NB4 (cell line): ENCODE results near the gene FAM162A.
"Not testable (repeated sequence)": the region's sequence is repeated elsewhere in the genome, so short reads cannot be mapped to it uniquely, and the experiment has no call there.

Source experiments
- DNase-seq: peaks from one replicate; pipeline ENCODE4 v3.0.0; 2010; ENCODE audit warnings: low read depth
- H3K4me3 ChIP-seq: one replicate; pipeline ENCODE4 v1.5.1; 2011; ENCODE audit warnings: mild to moderate bottlenecking, low read depth, low read length, moderate library complexity
- MYC ChIP-seq: IDR thresholded peaks from 2 replicates; pipeline ENCODE4 v1.6.1; 2011; ENCODE audit warnings: low read depth, low read length
- POLR2A ChIP-seq: IDR thresholded peaks from 2 replicates; pipeline ENCODE4 v1.6.1; 2011; ENCODE audit warnings: mild to moderate bottlenecking; ENCODE audit not compliant: insufficient read length; ENCODE audit errors: extremely low read depth
- TF ChIP-seq, protein P1 (sequence below): IDR thresholded peaks from one replicate; pipeline ENCODE4 v1.5.1; 2012; ENCODE audit warnings: low read depth, low read length
- TF ChIP-seq, protein P2 (sequence below): IDR thresholded peaks from 2 replicates; pipeline ENCODE4 v1.6.1; 2011; ENCODE audit warnings: low read depth, low read length

Gene FAM162A

DNA sequence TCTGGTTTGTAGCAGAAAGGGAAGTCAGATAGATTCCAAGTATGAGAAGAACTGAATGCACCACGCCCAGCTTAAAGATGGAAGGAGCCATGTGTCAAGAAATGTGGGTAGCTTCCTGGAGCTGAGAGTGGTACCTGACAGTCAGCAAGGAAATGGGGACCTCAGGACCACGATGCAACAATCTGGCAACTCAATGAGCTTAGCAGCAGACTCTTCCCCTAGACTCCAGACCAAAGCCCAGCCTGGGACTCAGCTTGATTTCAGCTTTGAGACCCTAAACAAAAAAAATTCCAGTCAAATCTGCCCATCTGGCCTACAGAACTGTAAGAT lies 25.3 kb upstream of the FAM162A start:
- TF ChIP-seq, protein P1, sequence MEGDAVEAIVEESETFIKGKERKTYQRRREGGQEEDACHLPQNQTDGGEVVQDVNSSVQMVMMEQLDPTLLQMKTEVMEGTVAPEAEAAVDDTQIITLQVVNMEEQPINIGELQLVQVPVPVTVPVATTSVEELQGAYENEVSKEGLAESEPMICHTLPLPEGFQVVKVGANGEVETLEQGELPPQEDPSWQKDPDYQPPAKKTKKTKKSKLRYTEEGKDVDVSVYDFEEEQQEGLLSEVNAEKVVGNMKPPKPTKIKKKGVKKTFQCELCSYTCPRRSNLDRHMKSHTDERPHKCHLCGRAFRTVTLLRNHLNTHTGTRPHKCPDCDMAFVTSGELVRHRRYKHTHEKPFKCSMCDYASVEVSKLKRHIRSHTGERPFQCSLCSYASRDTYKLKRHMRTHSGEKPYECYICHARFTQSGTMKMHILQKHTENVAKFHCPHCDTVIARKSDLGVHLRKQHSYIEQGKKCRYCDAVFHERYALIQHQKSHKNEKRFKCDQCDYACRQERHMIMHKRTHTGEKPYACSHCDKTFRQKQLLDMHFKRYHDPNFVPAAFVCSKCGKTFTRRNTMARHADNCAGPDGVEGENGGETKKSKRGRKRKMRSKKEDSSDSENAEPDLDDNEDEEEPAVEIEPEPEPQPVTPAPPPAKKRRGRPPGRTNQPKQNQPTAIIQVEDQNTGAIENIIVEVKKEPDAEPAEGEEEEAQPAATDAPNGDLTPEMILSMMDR = no peak
- TF ChIP-seq POLR2A = no peak
- TF ChIP-seq MYC = no peak
- TF ChIP-seq, protein P2, sequence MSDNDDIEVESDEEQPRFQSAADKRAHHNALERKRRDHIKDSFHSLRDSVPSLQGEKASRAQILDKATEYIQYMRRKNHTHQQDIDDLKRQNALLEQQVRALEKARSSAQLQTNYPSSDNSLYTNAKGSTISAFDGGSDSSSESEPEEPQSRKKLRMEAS = no peak
- H3K4me3 ChIP-seq = no peak overlapping the region
- no peak for DNase-seq

DNA sequence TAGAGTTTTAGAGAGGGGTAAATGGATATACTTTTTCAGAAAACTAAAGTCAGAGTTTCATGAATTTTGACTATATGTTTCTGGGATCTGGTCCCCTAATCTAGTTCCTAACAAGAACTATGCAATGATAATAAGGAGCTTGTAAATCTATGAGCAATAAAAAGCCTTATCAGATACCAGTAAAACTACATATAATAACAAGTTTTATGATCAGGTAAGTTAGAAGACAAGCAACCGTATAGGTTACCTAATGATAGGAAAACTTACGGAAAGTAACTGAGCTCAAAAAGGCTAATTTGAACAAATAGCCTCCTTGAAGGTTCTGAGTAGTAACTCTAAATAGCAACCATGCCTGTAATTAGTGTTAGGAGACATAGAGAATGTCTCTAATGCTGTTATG lies 22.0 kb upstream of the FAM162A start:
- TF ChIP-seq, protein P2 = no peak
- TF ChIP-seq, protein P1 = no peak
- TF ChIP-seq POLR2A (no peak), MYC (no peak)
- no peak overlapping the region for H3K4me3 ChIP-seq
- DNase-seq = no peak

DNA sequence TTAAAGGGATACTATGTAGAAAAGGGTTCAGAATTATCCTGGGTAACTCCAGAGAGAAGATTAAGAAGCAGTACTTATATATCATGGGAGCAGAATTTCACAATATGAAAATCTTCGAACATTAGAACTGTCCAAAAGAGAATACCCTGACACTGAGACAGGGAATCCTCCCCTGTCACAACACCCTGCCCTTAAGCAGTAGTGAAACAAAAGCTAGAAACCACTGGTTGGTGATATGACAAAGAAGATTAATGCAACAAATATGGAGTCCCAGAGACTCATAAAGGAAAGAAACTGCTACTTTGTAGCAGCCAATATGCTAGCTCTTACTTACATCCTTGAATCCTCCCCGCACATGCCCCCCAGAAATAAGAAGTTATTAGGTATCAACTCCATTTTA lies 19.5 kb upstream of the FAM162A start:
- TF ChIP-seq MYC = no peak
- TF ChIP-seq POLR2A = no peak
- TF ChIP-seq, protein P1 = no peak
- TF ChIP-seq, protein P2 = no peak
- DNase-seq = no peak
- no peak overlapping the region for H3K4me3 ChIP-seq

DNA sequence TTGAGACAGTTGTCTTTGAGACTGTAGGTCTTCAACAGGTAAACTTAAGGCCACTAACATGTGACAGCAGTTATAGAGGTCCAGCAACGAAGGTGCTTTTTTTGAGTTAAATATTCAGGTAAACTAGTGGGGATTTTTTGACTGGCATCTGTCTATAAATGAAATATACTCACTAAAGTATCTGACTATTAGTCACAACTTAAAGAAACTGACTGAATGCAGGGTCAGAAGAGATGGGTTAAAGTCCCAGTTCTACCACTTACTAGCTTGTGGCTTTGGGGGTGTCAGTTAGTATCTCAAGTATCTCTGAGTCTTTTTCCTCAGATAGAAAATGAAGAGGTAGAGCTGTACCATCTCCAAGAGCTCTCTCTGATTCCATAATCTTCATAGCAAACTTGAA lies 18.9 kb upstream of the FAM162A start:
- DNase-seq = no peak
- no peak overlapping the region for H3K4me3 ChIP-seq
- TF ChIP-seq MYC (no peak), POLR2A (no peak)
- TF ChIP-seq, protein P1 = no peak
- TF ChIP-seq, protein P2 = no peak

DNA sequence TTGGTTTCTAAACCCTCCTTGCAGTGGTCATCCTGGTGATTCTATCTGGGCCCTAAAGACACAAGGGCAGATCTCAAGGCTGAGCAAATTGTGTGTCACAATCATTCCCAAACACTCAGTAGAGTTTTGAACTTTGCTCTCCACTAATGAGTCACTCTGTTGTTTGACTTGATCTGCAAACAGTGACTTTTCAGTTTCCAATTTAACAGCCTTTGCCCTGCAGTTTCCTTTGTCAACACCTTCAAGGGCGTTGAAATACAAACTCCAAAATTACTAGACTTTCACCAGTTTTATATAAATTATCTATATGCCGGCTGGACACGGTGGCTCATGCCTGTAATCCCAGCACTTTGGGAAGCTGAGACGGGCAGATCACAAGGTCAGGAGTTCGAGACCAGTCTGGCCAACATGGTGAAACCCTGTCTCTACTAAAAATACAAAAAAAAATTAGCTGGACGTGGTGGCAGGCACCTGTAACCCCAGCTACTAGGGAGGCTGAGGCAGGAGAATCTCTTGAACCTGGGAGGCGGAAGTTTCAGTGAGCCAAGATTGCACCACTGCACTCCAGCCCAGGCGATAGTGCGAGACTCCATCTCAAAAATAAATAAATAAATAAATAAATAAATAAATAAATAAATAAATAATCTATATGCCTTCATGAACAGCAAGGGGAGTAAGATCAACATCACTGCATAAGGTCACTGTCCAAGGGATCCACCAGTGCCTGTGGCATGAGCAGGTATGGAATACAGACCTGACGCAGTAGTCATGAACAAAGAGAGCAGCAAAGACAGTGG lies 18.2 kb upstream of the FAM162A start:
- H3K4me3 ChIP-seq, DNase-seq: not testable (repeated sequence)

DNA sequence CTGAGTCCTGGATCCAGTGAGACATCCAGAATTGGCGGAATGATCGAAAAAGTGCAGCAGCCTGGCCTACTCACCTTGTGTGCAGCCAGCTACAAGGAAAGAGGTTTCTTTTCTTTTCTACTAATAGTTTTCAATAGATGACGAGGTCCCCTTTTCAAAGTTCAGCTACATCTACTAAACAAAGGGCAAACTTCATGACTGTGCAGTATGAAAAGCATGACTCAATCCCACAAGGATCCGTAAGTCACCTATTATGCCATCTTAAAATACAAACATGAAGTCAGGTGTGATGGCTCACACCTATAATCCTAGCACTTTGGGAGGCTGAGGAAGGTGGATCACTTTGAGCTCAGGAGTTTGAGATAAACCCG lies 17.6 kb upstream of the FAM162A start:
- DNase-seq = no peak
- TF ChIP-seq, protein P1 = no peak
- TF ChIP-seq MYC = no peak
- TF ChIP-seq POLR2A = no peak
- TF ChIP-seq, protein P2 = no peak
- H3K4me3 ChIP-seq = no peak overlapping the region
